ENCODE results near the gene UPF2. TPM values are rescaled to one million over a fixed set of nuclear protein-coding genes. Genes with fewer than 3 reads are reported as not detected.
"Not testable (repeated sequence)": the region's sequence is repeated elsewhere in the genome, so short reads cannot be mapped to it uniquely, and the experiment has no call there.

UPF2 gene
- total RNA-seq, 1 experiment from 2014 or later, result 10.6 TPM

DNA sequence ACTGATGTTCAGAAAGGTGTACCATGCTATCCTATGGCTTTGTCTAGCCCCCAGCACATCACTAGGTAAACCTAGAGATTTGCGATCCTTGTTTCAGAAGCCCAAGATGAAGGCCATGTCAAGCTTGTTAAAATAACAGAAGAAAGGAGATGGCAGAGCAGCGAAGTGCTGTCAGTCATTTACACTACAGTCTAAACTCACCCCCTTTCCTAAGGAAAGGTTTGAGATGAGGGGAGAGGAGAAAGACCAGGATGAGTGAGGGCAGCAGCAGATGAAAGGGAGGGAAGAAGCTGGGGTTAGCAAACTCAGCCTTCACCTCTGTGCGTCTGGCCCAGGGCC lies 144.6 kb downstream of the UPF2 start:
- no peak overlapping the region for H3K4me3 ChIP-seq (ENCODE audit: insufficient read depth, low read depth, low read length)
- no peak for DNase-seq

GRCh38 chr10:11896549-11897200 lies 145.9 kb downstream of the UPF2 start:
- DNase-seq, result no peak
- Histone ChIP-seq H3K36me3 (replicated peaks; ENCODE audit: control insufficient read depth, insufficient read depth, low read length) (no peaks in the 10 kb centered on the region), H3K27me3 (ENCODE audit: control insufficient read depth, insufficient read depth, low read length) (no peaks in the 10 kb centered on the region), H3K4me3 (ENCODE audit: insufficient read depth, low read depth, low read length) (no peak overlapping the region)

More for the DNA sequence above, 144.6 kb downstream of the UPF2 start:
- no peaks in the 10 kb centered on the region for H3K36me3 ChIP-seq (replicated peaks; ENCODE audit: control insufficient read depth, insufficient read depth, low read length)
- H3K27me3 ChIP-seq (ENCODE audit: control insufficient read depth, insufficient read depth, low read length), result no peaks in the 10 kb centered on the region

DNA sequence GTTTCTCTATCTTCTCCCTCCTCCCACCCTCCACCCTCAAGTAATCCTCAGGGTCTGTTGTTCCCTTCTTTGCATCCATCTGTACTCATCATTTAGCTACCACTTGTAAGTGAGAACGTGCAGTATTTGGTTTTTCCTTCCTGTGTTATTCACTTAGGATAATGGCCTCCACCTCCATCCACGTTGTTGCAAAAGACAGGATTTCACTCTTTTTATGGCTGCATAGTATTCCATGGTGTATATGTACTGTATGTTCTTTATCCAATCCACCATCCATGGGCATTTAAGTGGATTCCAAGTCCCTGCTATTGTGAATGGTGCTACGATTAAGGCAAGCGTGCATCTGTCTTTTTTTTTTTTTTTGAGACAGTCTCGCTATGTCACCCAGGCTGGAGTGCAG lies 147.0 kb downstream of the UPF2 start:
- DNase-seq, result no peak
- Histone ChIP-seq H3K27me3 (ENCODE audit: control insufficient read depth, insufficient read depth, low read length) (no peaks in the 10 kb centered on the region), H3K36me3 (replicated peaks; ENCODE audit: control insufficient read depth, insufficient read depth, low read length) (no peaks in the 10 kb centered on the region), H3K4me3 (ENCODE audit: insufficient read depth, low read depth, low read length) (no peak overlapping the region)

GRCh38 chr10:11895108-11895466 lies 147.5 kb downstream of the UPF2 start:
- DNase-seq, result no peak
- no peaks in the 10 kb centered on the region for H3K27me3 ChIP-seq (ENCODE audit: control insufficient read depth, insufficient read depth, low read length)
- H3K4me3 ChIP-seq (ENCODE audit: insufficient read depth, low read depth, low read length), result no peak overlapping the region
- no peaks in the 10 kb centered on the region for H3K36me3 ChIP-seq (replicated peaks; ENCODE audit: control insufficient read depth, insufficient read depth, low read length)

- H3K36me3 ChIP-seq (replicated peaks; ENCODE audit: control insufficient read depth, insufficient read depth, low read length), result no peaks in the 10 kb centered on the region
- no peaks in the 10 kb centered on the region for H3K27me3 ChIP-seq (ENCODE audit: control insufficient read depth, insufficient read depth, low read length)
- DNase-seq, result peak; percentile 56
- H3K4me3 ChIP-seq (ENCODE audit: insufficient read depth, low read depth, low read length), result no peak overlapping the region
Measured at GRCh38 chr10:11894381-11895107, 148.1 kb downstream of the UPF2 start.

GRCh38 chr10:11893749-11894278 lies 148.8 kb downstream of the UPF2 start:
- peak; percentile 43 for DNase-seq
- Histone ChIP-seq H3K4me3 (ENCODE audit: insufficient read depth, low read depth, low read length) (no peak overlapping the region), H3K27me3 (ENCODE audit: control insufficient read depth, insufficient read depth, low read length) (no peaks in the 10 kb centered on the region), H3K36me3 (replicated peaks; ENCODE audit: control insufficient read depth, insufficient read depth, low read length) (no peaks in the 10 kb centered on the region)

DNA sequence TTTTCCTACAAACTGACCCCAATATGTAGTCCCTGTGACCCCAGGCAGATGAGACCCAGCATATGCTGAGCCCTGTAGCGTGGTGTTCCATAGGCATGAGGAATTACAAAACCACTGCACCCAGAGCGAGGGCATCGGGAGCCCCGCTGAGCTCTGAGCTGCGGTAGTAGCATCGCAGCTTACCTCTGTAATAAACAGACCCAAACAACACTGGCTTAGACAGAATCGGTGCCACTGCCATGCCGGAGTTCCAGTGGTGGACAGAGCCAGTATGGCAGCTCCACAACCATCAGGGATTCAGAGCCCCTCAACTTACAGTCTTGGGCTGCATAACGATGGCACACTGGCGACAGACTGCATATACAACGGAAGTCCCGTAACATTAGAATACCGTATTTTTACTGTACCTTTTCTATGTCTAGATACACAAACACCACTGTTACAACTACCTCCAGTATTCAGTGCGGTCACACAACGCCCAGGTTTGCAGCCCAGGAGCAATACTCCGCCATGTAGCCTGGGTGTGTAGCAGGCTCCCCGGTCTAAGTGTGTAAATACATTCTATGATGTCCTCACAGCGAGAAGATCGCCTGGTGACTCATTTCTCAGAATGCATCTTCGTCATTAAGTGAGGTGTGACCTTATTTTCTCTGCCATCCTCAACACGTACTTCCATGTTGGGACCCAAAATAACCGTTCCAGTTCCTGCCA lies 150.7 kb downstream of the UPF2 start:
- Histone ChIP-seq H3K4me3 (ENCODE audit: insufficient read depth, low read depth, low read length) (no peak overlapping the region), H3K36me3 (replicated peaks; ENCODE audit: control insufficient read depth, insufficient read depth, low read length) (no peaks in the 10 kb centered on the region), H3K27me3 (ENCODE audit: control insufficient read depth, insufficient read depth, low read length) (no peaks in the 10 kb centered on the region)
- peak; percentile 26 for DNase-seq

GRCh38 chr10:11889263-11889662 lies 153.3 kb downstream of the UPF2 start:
- not testable (repeated sequence) for H3K27me3 ChIP-seq (ENCODE audit: control insufficient read depth, insufficient read depth, low read length); H3K36me3 ChIP-seq (replicated peaks; ENCODE audit: control insufficient read depth, insufficient read depth, low read length); DNase-seq; H3K4me3 ChIP-seq (ENCODE audit: insufficient read depth, low read depth, low read length)

GRCh38 chr10:11887381-11888227 lies 155.0 kb downstream of the UPF2 start:
- Histone ChIP-seq H3K27me3 (ENCODE audit: control insufficient read depth, insufficient read depth, low read length) (no peaks in the 10 kb centered on the region), H3K36me3 (replicated peaks; ENCODE audit: control insufficient read depth, insufficient read depth, low read length) (no peaks in the 10 kb centered on the region)

GRCh38 chr10:11886851-11887250 lies 155.8 kb downstream of the UPF2 start:
- Histone ChIP-seq H3K4me3 (ENCODE audit: insufficient read depth, low read depth, low read length) (no peak overlapping the region), H3K36me3 (replicated peaks; ENCODE audit: control insufficient read depth, insufficient read depth, low read length) (no peaks in the 10 kb centered on the region), H3K27me3 (ENCODE audit: control insufficient read depth, insufficient read depth, low read length) (no peaks in the 10 kb centered on the region)
- no peak for DNase-seq

More at GRCh38 chr10:11887381-11888227, 155.0 kb downstream of the UPF2 start:
- H3K4me3 ChIP-seq (ENCODE audit: insufficient read depth, low read depth, low read length), result no peak overlapping the region
- no peak for DNase-seq

GRCh38 chr10:11886138-11886474 lies 156.5 kb downstream of the UPF2 start:
- Histone ChIP-seq H3K36me3 (replicated peaks; ENCODE audit: control insufficient read depth, insufficient read depth, low read length) (no peaks in the 10 kb centered on the region), H3K4me3 (ENCODE audit: insufficient read depth, low read depth, low read length) (no peak overlapping the region), H3K27me3 (ENCODE audit: control insufficient read depth, insufficient read depth, low read length) (no peaks in the 10 kb centered on the region)
- DNase-seq, result no peak

GRCh38 chr10:11885437-11886137 lies 157.0 kb downstream of the UPF2 start:
- H3K27me3 ChIP-seq (ENCODE audit: control insufficient read depth, insufficient read depth, low read length), result no peaks in the 10 kb centered on the region
- no peak overlapping the region for H3K4me3 ChIP-seq (ENCODE audit: insufficient read depth, low read depth, low read length)
- H3K36me3 ChIP-seq (replicated peaks; ENCODE audit: control insufficient read depth, insufficient read depth, low read length), result no peaks in the 10 kb centered on the region
- peak; percentile 28 for DNase-seq

GRCh38 chr10:11884706-11885423 lies 157.7 kb downstream of the UPF2 start:
- no peak overlapping the region for H3K4me3 ChIP-seq (ENCODE audit: insufficient read depth, low read depth, low read length)
- H3K36me3 ChIP-seq (replicated peaks; ENCODE audit: control insufficient read depth, insufficient read depth, low read length), result no peaks in the 10 kb centered on the region
- no peaks in the 10 kb centered on the region for H3K27me3 ChIP-seq (ENCODE audit: control insufficient read depth, insufficient read depth, low read length)
- no peak for DNase-seq

Data from H7 (cell line).